SH-SY5Y (cell line): ENCODE data around the gene ZBTB5.

ENCODE experiments used
- GATA2 ChIP-seq: IDR thresholded peaks from 2 replicates; pipeline ENCODE4 v1.6.1; 2011; ENCODE audit warnings: mild to moderate bottlenecking, low read depth, low read length
- GATA3 ChIP-seq: IDR thresholded peaks from 2 replicates; pipeline ENCODE4 v1.6.1; 2011; ENCODE audit warnings: low read depth, mild to moderate bottlenecking, low read length, moderate library complexity

GRCh38 chr9:37499297-37499696, 34.0 kb upstream of the ZBTB5 start:
- no peak for TF ChIP-seq GATA2
- no peak for TF ChIP-seq GATA3
